ENCODE measurements around the gene ZNF396.

Gene ZNF396

GRCh38 chr18:35377875-35378573 lies 887 bp upstream of the ZNF396 start:
- peak; percentile 7 to 40 for DNase-seq
- no peak overlapping the region for H4K12ac ChIP-seq (ENCODE audit: low read depth, low read length)
- no peak overlapping the region for H2BK120ac ChIP-seq (ENCODE audit: insufficient read depth, low read length, poor library complexity)
- H3K23ac ChIP-seq (ENCODE audit: low read length) = no peak overlapping the region
- H3K9me3 ChIP-seq (ENCODE audit: insufficient read depth, low read depth, low read length) = no peaks in the 10 kb centered on the region
- peaks cover 5% of the 10 kb centered on the region for H3K79me1 ChIP-seq (ENCODE audit: low read length)
- no peak overlapping the region for H3K27ac ChIP-seq (ENCODE audit: low read depth, low read length)
- no peak overlapping the region for H4K91ac ChIP-seq (ENCODE audit: low read depth, low read length)
- H2AFZ ChIP-seq (ENCODE audit: insufficient read depth, low read length, poor library complexity) = no peak overlapping the region
- no peak overlapping the region for H3K4me3 ChIP-seq (ENCODE audit: low read depth, low read length)
- no peak overlapping the region for H2BK12ac ChIP-seq (ENCODE audit: low read length)
- H4K8ac ChIP-seq (ENCODE audit: low read depth, low read length) = no peak overlapping the region
- no peak overlapping the region for H3K4ac ChIP-seq (ENCODE audit: low read depth, low read length)
- H3K4me1 ChIP-seq (ENCODE audit: control insufficient read depth in 1 of 2, insufficient read depth in 2 of 2, low read length in 2 of 2) = peaks cover 0 to 3% of the 10 kb centered on the region in 2 experiments
- H3K4me2 ChIP-seq (ENCODE audit: low read length) = no peak overlapping the region
- H3K14ac ChIP-seq (ENCODE audit: low read length) = no peak overlapping the region
- H2BK5ac ChIP-seq (ENCODE audit: low read depth, low read length, poor library complexity) = no peak overlapping the region
- H3K18ac ChIP-seq (ENCODE audit: low read length) = no peak overlapping the region
- no peaks in the 10 kb centered on the region for H3K27me3 ChIP-seq (ENCODE audit: insufficient read depth, low read length)
- H3K36me3 ChIP-seq (ENCODE audit: control insufficient read depth in 1 of 2, insufficient read depth in 2 of 2, low read length in 2 of 2) = no peaks in the 10 kb centered on the region
- H3K9ac ChIP-seq (ENCODE audit: low read length) = no peak overlapping the region
- peaks cover 5% of the 10 kb centered on the region for H3K79me2 ChIP-seq (ENCODE audit: control insufficient read depth, insufficient read depth, low read length, poor library complexity)
- WGBS (ENCODE audit: extremely low coverage, insufficient coverage, insufficient read length) = no CpG with 5 or more reads among the region's 14 CpGs
- H2AK5ac ChIP-seq (ENCODE audit: low read length) = no peak overlapping the region

DNA sequence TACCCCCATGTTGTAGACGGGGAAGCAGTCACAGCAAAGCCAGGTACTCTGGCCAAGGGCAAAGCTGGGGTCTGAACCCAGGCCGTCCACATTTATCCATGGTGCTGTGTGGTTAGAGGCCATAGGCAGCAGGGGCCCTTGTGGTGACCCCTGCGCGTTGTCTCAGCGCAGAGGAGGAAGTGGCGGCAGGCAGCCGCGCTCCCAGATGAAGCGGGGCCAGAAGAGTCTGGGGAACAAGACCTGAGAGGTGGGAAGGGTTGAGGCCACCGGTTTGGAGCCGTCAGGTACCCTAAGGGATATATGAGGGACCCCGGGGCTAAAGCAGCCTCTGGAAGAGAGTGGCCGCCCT lies 770 bp downstream of the ZNF396 start:
- H3K4ac ChIP-seq (ENCODE audit: low read depth, low read length) = no peak overlapping the region
- no peak overlapping the region for H3K23ac ChIP-seq (ENCODE audit: low read length)
- H3K27ac ChIP-seq (ENCODE audit: low read depth, low read length) = no peak overlapping the region
- H3K18ac ChIP-seq (ENCODE audit: low read length) = peak overlapping the region; percentile 48
- peaks cover 5% of the 10 kb centered on the region for H3K79me1 ChIP-seq (ENCODE audit: low read length)
- H2BK120ac ChIP-seq (ENCODE audit: insufficient read depth, low read length, poor library complexity) = no peak overlapping the region
- H4K12ac ChIP-seq (ENCODE audit: low read depth, low read length) = peak overlapping the region; percentile 49
- H2BK12ac ChIP-seq (ENCODE audit: low read length) = no peak overlapping the region
- H3K36me3 ChIP-seq (ENCODE audit: control insufficient read depth in 1 of 2, insufficient read depth in 2 of 2, low read length in 2 of 2) = no peaks in the 10 kb centered on the region
- H3K79me2 ChIP-seq (ENCODE audit: control insufficient read depth, insufficient read depth, low read length, poor library complexity) = peaks cover 5% of the 10 kb centered on the region
- H3K9ac ChIP-seq (ENCODE audit: low read length) = no peak overlapping the region
- no CpG with 5 or more reads among the region's 13 CpGs for WGBS (ENCODE audit: extremely low coverage, insufficient coverage, insufficient read length)
- peak overlapping the region; percentile 87 for H3K4me3 ChIP-seq (ENCODE audit: low read depth, low read length)
- no peaks in the 10 kb centered on the region for H3K27me3 ChIP-seq (ENCODE audit: insufficient read depth, low read length)
- H3K14ac ChIP-seq (ENCODE audit: low read length) = no peak overlapping the region
- H2BK5ac ChIP-seq (ENCODE audit: low read depth, low read length, poor library complexity) = no peak overlapping the region
- H4K91ac ChIP-seq (ENCODE audit: low read depth, low read length) = peak overlapping the region; percentile 41
- H4K8ac ChIP-seq (ENCODE audit: low read depth, low read length) = peak overlapping the region; percentile 77
- DNase-seq = no peak
- H2AFZ ChIP-seq (ENCODE audit: insufficient read depth, low read length, poor library complexity) = peak overlapping the region; percentile 96
- H3K4me1 ChIP-seq (ENCODE audit: control insufficient read depth in 1 of 2, insufficient read depth in 2 of 2, low read length in 2 of 2) = peaks cover 0 to 3% of the 10 kb centered on the region in 2 experiments
- H3K9me3 ChIP-seq (ENCODE audit: insufficient read depth, low read depth, low read length) = no peaks in the 10 kb centered on the region
- no peak overlapping the region for H2AK5ac ChIP-seq (ENCODE audit: low read length)
- peak overlapping the region; percentile 93 for H3K4me2 ChIP-seq (ENCODE audit: low read length)

DNA sequence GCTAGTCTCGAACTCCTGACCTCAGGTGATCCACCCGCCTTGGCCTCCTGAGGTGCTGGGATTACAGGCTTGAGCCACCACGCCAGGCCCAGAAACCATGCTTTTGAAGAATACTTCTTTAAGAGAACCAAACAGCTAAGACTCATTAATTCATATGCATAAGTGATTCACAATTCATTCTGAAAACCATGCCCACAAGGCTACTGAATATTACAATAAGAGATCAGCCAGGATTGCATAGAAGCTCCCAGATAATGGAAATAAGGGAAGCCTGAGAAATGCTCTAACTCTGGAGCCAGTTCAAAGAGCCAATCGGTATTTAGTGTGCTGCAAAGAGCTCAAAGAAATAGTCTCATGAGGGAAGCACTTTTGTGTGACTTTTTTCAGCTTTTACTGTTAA lies 2.4 kb downstream of the ZNF396 start:
- WGBS (ENCODE audit: extremely low coverage, insufficient coverage, insufficient read length) = no CpG with 5 or more reads among the region's 4 CpGs
- Histone ChIP-seq H3K27ac (ENCODE audit: low read depth, low read length) (no peak overlapping the region), H3K4me3 (ENCODE audit: low read depth, low read length) (no peak overlapping the region), H3K4ac (ENCODE audit: low read depth, low read length) (no peak overlapping the region), H4K8ac (ENCODE audit: low read depth, low read length) (no peak overlapping the region), H2AK5ac (ENCODE audit: low read length) (no peak overlapping the region), H3K4me2 (ENCODE audit: low read length) (no peak overlapping the region), H2AFZ (ENCODE audit: insufficient read depth, low read length, poor library complexity) (no peak overlapping the region), H3K4me1 (ENCODE audit: control insufficient read depth in 1 of 2, insufficient read depth in 2 of 2, low read length in 2 of 2) (peaks cover 0 to 3% of the 10 kb centered on the region in 2 experiments), H2BK5ac (ENCODE audit: low read depth, low read length, poor library complexity) (no peak overlapping the region), H3K14ac (ENCODE audit: low read length) (no peak overlapping the region), H3K23ac (ENCODE audit: low read length) (no peak overlapping the region), H3K18ac (ENCODE audit: low read length) (no peak overlapping the region), H2BK120ac (ENCODE audit: insufficient read depth, low read length, poor library complexity) (no peak overlapping the region), H2BK12ac (ENCODE audit: low read length) (no peak overlapping the region), H3K27me3 (ENCODE audit: insufficient read depth, low read length) (no peaks in the 10 kb centered on the region), H4K91ac (ENCODE audit: low read depth, low read length) (no peak overlapping the region), H3K36me3 (ENCODE audit: control insufficient read depth in 1 of 2, insufficient read depth in 2 of 2, low read length in 2 of 2) (no peaks in the 10 kb centered on the region), H3K9ac (ENCODE audit: low read length) (no peak overlapping the region), H3K79me1 (ENCODE audit: low read length) (peaks cover 5% of the 10 kb centered on the region), H4K12ac (ENCODE audit: low read depth, low read length) (no peak overlapping the region), H3K9me3 (ENCODE audit: insufficient read depth, low read depth, low read length) (no peaks in the 10 kb centered on the region), H3K79me2 (ENCODE audit: control insufficient read depth, insufficient read depth, low read length, poor library complexity) (peaks cover 5% of the 10 kb centered on the region)
- DNase-seq = no peak

DNA sequence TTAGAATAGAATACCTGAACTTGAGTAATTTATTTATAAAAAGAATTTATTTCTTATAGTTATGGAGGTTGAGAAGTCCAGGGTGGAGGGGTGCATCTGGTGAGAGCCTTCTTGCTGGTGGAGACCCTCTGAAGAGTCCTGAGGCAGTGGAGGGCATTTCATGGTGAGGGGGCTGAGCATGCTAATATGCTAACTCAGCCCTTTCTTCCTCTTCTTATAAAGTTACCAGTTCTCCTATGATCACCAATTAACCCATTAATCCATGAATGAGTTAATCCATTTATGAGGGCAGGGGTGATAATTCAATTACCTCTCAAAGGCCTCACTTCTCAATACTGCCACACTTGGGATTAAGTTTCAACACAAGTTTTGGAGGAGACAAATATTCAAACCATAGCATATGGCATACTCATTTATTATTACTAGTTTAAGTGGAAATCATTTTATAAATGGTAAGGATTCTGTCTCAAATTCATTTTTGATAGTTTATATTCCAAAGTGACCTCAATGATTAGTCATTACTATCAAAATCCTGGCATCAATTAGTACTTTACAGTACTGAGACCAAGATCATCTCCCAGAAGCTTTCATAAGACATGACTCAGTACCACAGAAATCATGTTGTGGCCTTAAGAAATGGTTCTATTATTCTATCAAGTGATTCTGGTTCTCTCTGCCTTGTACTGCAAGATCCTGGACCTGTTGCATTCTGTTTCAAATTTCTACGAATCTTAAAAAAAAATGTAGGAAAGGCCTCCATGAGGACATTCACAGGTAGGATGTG lies 5.5 kb downstream of the ZNF396 start:
- H4K91ac ChIP-seq (ENCODE audit: low read depth, low read length) = no peak overlapping the region

More for the DNA sequence above, 5.5 kb downstream of the ZNF396 start:
- Histone ChIP-seq H3K27me3 (ENCODE audit: insufficient read depth, low read length) (no peaks in the 10 kb centered on the region), H3K18ac (ENCODE audit: low read length) (no peak overlapping the region), H3K4me2 (ENCODE audit: low read length) (no peak overlapping the region), H2BK5ac (ENCODE audit: low read depth, low read length, poor library complexity) (no peak overlapping the region), H3K79me2 (ENCODE audit: control insufficient read depth, insufficient read depth, low read length, poor library complexity) (peaks cover under 1% of the 10 kb centered on the region), H3K9ac (ENCODE audit: low read length) (no peak overlapping the region), H2AK5ac (ENCODE audit: low read length) (no peak overlapping the region), H3K9me3 (ENCODE audit: insufficient read depth, low read depth, low read length) (no peaks in the 10 kb centered on the region), H4K12ac (ENCODE audit: low read depth, low read length) (no peak overlapping the region), H3K4ac (ENCODE audit: low read depth, low read length) (no peak overlapping the region), H3K14ac (ENCODE audit: low read length) (no peak overlapping the region), H3K36me3 (ENCODE audit: control insufficient read depth in 1 of 2, insufficient read depth in 2 of 2, low read length in 2 of 2) (no peaks in the 10 kb centered on the region), H2AFZ (ENCODE audit: insufficient read depth, low read length, poor library complexity) (no peak overlapping the region), H2BK12ac (ENCODE audit: low read length) (no peak overlapping the region), H3K79me1 (ENCODE audit: low read length) (peaks cover under 1% of the 10 kb centered on the region), H3K27ac (ENCODE audit: low read depth, low read length) (no peak overlapping the region), H3K23ac (ENCODE audit: low read length) (no peak overlapping the region), H2BK120ac (ENCODE audit: insufficient read depth, low read length, poor library complexity) (no peak overlapping the region), H4K8ac (ENCODE audit: low read depth, low read length) (no peak overlapping the region), H3K4me1 (ENCODE audit: control insufficient read depth in 1 of 2, insufficient read depth in 2 of 2, low read length in 2 of 2) (peaks cover 0 to 3% of the 10 kb centered on the region in 2 experiments), H3K4me3 (ENCODE audit: low read depth, low read length) (no peak overlapping the region)
- no peak for DNase-seq
- no CpG with 5 or more reads among the region's 1 CpG for WGBS (ENCODE audit: extremely low coverage, insufficient coverage, insufficient read length)

Measured in trophoblast cell (in vitro differentiated cells and primary cell).